Bronchial epithelial cell (primary cell): ENCODE results near the gene OGDHL. TPM values are rescaled to one million over a fixed set of nuclear protein-coding genes. Genes with fewer than 3 reads are reported as not detected.

Source experiments
- DNase-seq: peaks from one replicate; pipeline ENCODE4 v3.0.0-alpha.2; 2010; ENCODE audit warnings: low read depth
- FAIRE-seq: peaks from 2 replicates; lab custom pipeline; 2011; peaks lifted over from hg19 to GRCh38; lab: Jason Lieb, UNC
- H3K27me3 ChIP-seq: 2 replicates; pipeline ENCODE4 v1.5.1; 2011; ENCODE audit warnings: low read length; ENCODE audit not compliant: control insufficient read depth, insufficient read depth
- H3K36me3 ChIP-seq: 2 replicates; pipeline ENCODE4 v1.5.1; 2011; ENCODE audit warnings: low read length; ENCODE audit not compliant: control insufficient read depth, insufficient read depth
- H3K4me3 ChIP-seq: 2 replicates; pipeline ENCODE4 v1.5.1; 2011; ENCODE audit warnings: mild to moderate bottlenecking, low read depth, low read length, control low read depth
- CTCF ChIP-seq: IDR thresholded peaks from 2 replicates; pipeline ENCODE4 v1.5.1; 2011; ENCODE audit warnings: mild to moderate bottlenecking, moderate library complexity, low read length, control low read depth, inconsistent platforms; ENCODE audit not compliant: insufficient read depth, severe bottlenecking
- total RNA-seq: library from RNA; depleted of rRNA; stranded (reverse); fragments of >200 nt; gene quantifications from 2 replicates; pipeline ENCODE4 v1.2.1, GENCODE V29; 2014

OGDHL gene
- total RNA-seq, 1 donor from 2014 or later = not detected

GRCh38 chr10:49749556-49750491 is 12.3 kb downstream of the OGDHL start:
- FAIRE-seq (no peak), DNase-seq (no peak)
- Histone ChIP-seq H3K4me3 (no peak overlapping the region), H3K36me3 (no peaks in the 10 kb centered on the region), H3K27me3 (no peaks in the 10 kb centered on the region)
- TF ChIP-seq CTCF = no peak

DNA sequence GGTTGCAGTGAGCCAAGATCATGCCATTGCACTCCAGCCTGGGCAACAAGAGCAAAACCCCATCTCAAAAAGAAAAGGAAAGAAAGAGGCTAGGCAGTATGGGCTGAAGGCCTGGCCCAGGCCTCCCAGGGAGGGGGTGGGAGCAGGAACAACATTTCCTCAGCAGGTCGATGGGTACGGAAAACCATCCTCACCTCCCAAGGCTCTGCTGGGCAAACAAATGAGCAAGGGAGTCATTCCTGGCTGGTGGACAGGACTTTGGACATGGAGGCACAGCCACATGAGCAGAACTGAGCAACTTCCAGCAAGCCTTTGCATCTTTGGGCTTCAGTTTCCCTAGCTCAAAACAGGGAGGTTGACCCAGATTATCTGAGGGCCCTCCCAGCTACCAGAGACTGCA is 13.0 kb downstream of the OGDHL start:
- TF ChIP-seq CTCF = no peak
- no peak overlapping the region for H3K4me3 ChIP-seq
- FAIRE-seq (no peak), DNase-seq (no peak)
- H3K27me3 ChIP-seq = no peaks in the 10 kb centered on the region
- no peaks in the 10 kb centered on the region for H3K36me3 ChIP-seq

DNA sequence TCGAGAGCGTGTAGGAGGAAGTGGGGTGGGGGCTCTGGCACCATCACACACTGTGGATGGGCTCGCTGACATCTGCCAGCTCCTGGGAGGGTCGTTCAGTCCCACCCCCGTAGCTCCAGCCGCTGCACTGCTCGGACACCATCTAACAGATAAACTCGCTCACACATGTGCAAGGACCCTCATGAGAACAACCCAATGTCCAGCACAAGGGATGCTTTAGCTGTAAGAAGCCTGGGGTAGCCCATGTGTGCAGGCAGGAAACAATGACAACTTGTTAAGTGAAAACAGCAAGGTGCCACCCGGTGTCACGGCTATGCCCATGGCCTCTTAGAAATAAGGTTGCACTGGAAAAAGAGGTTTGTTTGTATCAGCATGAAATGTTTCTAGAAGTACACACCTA is 14.1 kb downstream of the OGDHL start:
- DNase-seq (no peak), FAIRE-seq (no peak)
- no peak for TF ChIP-seq CTCF
- no peaks in the 10 kb centered on the region for H3K36me3 ChIP-seq
- no peak overlapping the region for H3K4me3 ChIP-seq
- no peaks in the 10 kb centered on the region for H3K27me3 ChIP-seq

GRCh38 chr10:49747303-49747646 is 14.8 kb downstream of the OGDHL start:
- DNase-seq (no peak), FAIRE-seq (no peak)
- Histone ChIP-seq H3K36me3 (no peaks in the 10 kb centered on the region), H3K27me3 (no peaks in the 10 kb centered on the region), H3K4me3 (no peak overlapping the region)
- TF ChIP-seq CTCF = no peak

GRCh38 chr10:49746626-49747302 is 15.4 kb downstream of the OGDHL start:
- H3K36me3 ChIP-seq = no peaks in the 10 kb centered on the region
- FAIRE-seq (peak; percentile 76), DNase-seq (no peak)
- no peak for TF ChIP-seq CTCF
- no peak overlapping the region for H3K4me3 ChIP-seq
- H3K27me3 ChIP-seq = no peaks in the 10 kb centered on the region
